ENCODE measurements around the gene ARMH3. TPM values are rescaled to one million over a fixed set of nuclear protein-coding genes. Genes with fewer than 3 reads are reported as not detected.

The ARMH3 gene
- total and polyA plus RNA-seq, 10 of the 15 experiments (the other 5 are each of a cell fraction or from before 2014, with no cell fraction given), result 13.0 to 33.0 (median 16.4) TPM

GRCh38 chr10:101972761-101973160 lies 83.2 kb downstream of the ARMH3 start (continued):
- TF ChIP-seq ASH2L (IDR thresholded peaks at IDR 0.05; ENCODE audit: borderline replicate concordance, low read depth) (no peak), ZBTB4 (CRISPR knock-in tag; IDR thresholded peaks at IDR 0.05) (no peak), BACH1 (IDR thresholded peaks at IDR 0.05; ENCODE audit: borderline replicate concordance) (peak; percentile 81), YY1 (IDR thresholded peaks at IDR 0.05; ENCODE audit: low read depth, low read length) (no peak), CBX3 (IDR thresholded peaks at IDR 0.05; ENCODE audit: borderline replicate concordance, low read depth) (no peak), EP300 (IDR thresholded peaks at IDR 0.05; ENCODE audit: borderline replicate concordance in 1 of 2, control insufficient read depth in 1 of 2, low read depth in 2 of 2, low read length in 2 of 2) (no peak), SREBF1 (IDR thresholded peaks at IDR 0.05; ENCODE audit: low read length) (no peak), NR2F1 (conservative IDR thresholded peaks at IDR 0.05) (no peak), ZNF24 (IDR thresholded peaks at IDR 0.05) (no peak), ZNF274 (IDR thresholded peaks at IDR 0.05; ENCODE audit: insufficient read depth, insufficient read length) (no peak), IRF3 (IDR thresholded peaks at IDR 0.05) (no peak), POLR2AphosphoS5 (IDR thresholded peaks at IDR 0.05; ENCODE audit: low read length) (no peak), SMARCA5 (IDR thresholded peaks at IDR 0.05) (no peak), JUND (IDR thresholded peaks at IDR 0.05; ENCODE audit: low read depth, low read length) (no peak), CBFB (IDR thresholded peaks at IDR 0.05; ENCODE audit: low read depth) (no peak), SUPT20H (IDR thresholded peaks at IDR 0.05; ENCODE audit: borderline replicate concordance, control insufficient read depth, low read depth, low read length) (no peak), ETV6 (conservative IDR thresholded peaks at IDR 0.05 in 1 of 2, IDR thresholded peaks at IDR 0.05 in 1 of 2; ENCODE audit: borderline replicate concordance in 1 of 2, low read depth in 1 of 2) (0 out of 4 replicates have a peak, but pooled peaks of 1 of the 2 experiments have one; percentile 23), RUNX3 (IDR thresholded peaks at IDR 0.05; ENCODE audit: low read length) (peak; percentile 25; the same call in 1 of the 2 replicates), NBN (IDR thresholded peaks at IDR 0.05) (no peak), BRCA1 (IDR thresholded peaks at IDR 0.05; ENCODE audit: low read depth, low read length) (no peak), IKZF2 (IDR thresholded peaks at IDR 0.05) (no peak), TBL1XR1 (IDR thresholded peaks at IDR 0.05; ENCODE audit: low read depth, low read length) (no peak), ZNF687 (IDR thresholded peaks at IDR 0.05) (no peak)
